GM12878 (cell line): ENCODE measurements around the gene ECT2L. TPM values are rescaled to one million over a fixed set of nuclear protein-coding genes. Genes with fewer than 3 reads are reported as not detected.

Experiments
- ATAC-seq: fragments of 200-7000 bp; cut with Tn5 transposase; 3 replicates; pipeline ENCODE4 v1.9.1; 2020; ENCODE audit warnings: mild to moderate bottlenecking, moderate library complexity
- BruUV-seq: library from RNA; stranded (reverse); fragments of 400-500 nt; replicated peaks from 2 replicates; lab custom pipeline; 2021; lab: Mats Ljungman, UMichigan
- CTCF ChIA-PET: fragments of 300-600 bp; sonication (Branson Sonifier 250); formaldehyde crosslinking; extraction: SDS; loops from one replicate; lab custom pipeline; 2021; ENCODE audit warnings: inconsistent platforms; lab: Yijun Ruan, JAX
- POLR2A ChIA-PET: fragments of 350-600 bp; formaldehyde crosslinking; extraction: SDS; loops from one replicate; lab custom pipeline; 2021; ENCODE audit warnings: inconsistent platforms; lab: Charles Lee
- RAD21 ChIA-PET: fragments of 300-600 bp; sonication (Branson Sonifier 250); formaldehyde crosslinking; loops from one replicate; lab custom pipeline; 2023; ENCODE audit warnings: antibody characterized with exemption; ENCODE audit not compliant: unreplicated experiment; lab: Charles Lee
- SMC1A ChIA-PET: fragments of 300-600 bp; sonication (Branson Sonifier 250); formaldehyde crosslinking; loops from one replicate; lab custom pipeline; 2023; ENCODE audit not compliant: unreplicated experiment, uncharacterized antibody; lab: Charles Lee
- DNase-seq: peaks from one replicate; pipeline ENCODE4 v3.0.0-alpha.2; 2011; ENCODE audit warnings: low read depth, low spot score
- FAIRE-seq: peaks from 3 replicates; lab custom pipeline; 2011; peaks lifted over from hg19 to GRCh38; lab: Jason Lieb, UNC
- H2AFZ ChIP-seq: 2 replicates; pipeline ENCODE4 v1.6.0; 2011; ENCODE audit warnings: low read depth, low read length, control low read depth; ENCODE audit not compliant: control insufficient read depth
- H3K27ac ChIP-seq: 2 replicates; pipeline ENCODE4 v1.5.1; 2011; ENCODE audit warnings: control low read depth; ENCODE audit not compliant: control insufficient read depth, insufficient read depth
- H3K27me3 ChIP-seq, 2 experiments: replicated peaks in 1 of 2; 2 replicates each; pipeline versions ENCODE4 v1.6.0 to v1.6.1; 2011; ENCODE audit warnings: low read length in 1 of 2; ENCODE audit not compliant: control insufficient read depth in 2 of 2, insufficient read depth in 2 of 2
- H3K36me3 ChIP-seq, 2 experiments: 2 replicates each; pipeline ENCODE4 v1.5.1; 2011; ENCODE audit warnings: low read length in 1 of 2; ENCODE audit not compliant: control insufficient read depth in 2 of 2, insufficient read depth in 2 of 2
- H3K4me1 ChIP-seq: 2 replicates; pipeline ENCODE4 v1.6.1; 2011; ENCODE audit warnings: mild to moderate bottlenecking, low read length, moderate library complexity, mixed read lengths; ENCODE audit not compliant: control insufficient read depth, insufficient read depth
- H3K4me2 ChIP-seq: 2 replicates; pipeline ENCODE4 v1.6.0; 2011; ENCODE audit warnings: control low read depth; ENCODE audit not compliant: control insufficient read depth, insufficient read depth
- H3K4me3 ChIP-seq: fragments of 200-600 bp; sonication (generic); 2 replicates; pipeline ENCODE4 v1.5.1; 2016
- H3K79me2 ChIP-seq: 2 replicates; pipeline ENCODE4 v1.6.0; 2011; ENCODE audit warnings: low read length; ENCODE audit not compliant: control insufficient read depth, insufficient read depth
- H3K9ac ChIP-seq: 2 replicates; pipeline ENCODE4 v1.8.0; 2011; ENCODE audit warnings: low read length, control low read depth, mixed read lengths; ENCODE audit not compliant: control insufficient read depth, insufficient read depth
- H3K9me3 ChIP-seq: replicated peaks from 3 replicates; pipeline ENCODE4 v1.5.1; 2011; ENCODE audit warnings: mild to moderate bottlenecking, low read length; ENCODE audit not compliant: control insufficient read depth, insufficient read depth
- H4K20me1 ChIP-seq: 2 replicates; pipeline ENCODE4 v1.6.0; 2011; ENCODE audit not compliant: control insufficient read depth, insufficient read depth
- CHD4 ChIP-seq: fragments of 200-600 bp; sonication (generic); IDR thresholded peaks from 2 replicates; pipeline ENCODE4 v1.6.1; 2016; ENCODE audit warnings: mild to moderate bottlenecking
- CTCF ChIP-seq, 3 experiments: IDR thresholded peaks in 2 of 3; conservative IDR thresholded peaks in 1 of 3; 2 replicates each; pipeline ENCODE4 v1.5.1; 2011; ENCODE audit warnings: low read depth in 3 of 3, low read length in 3 of 3, mild to moderate bottlenecking in 3 of 3, control low read depth in 2 of 3, moderate library complexity in 2 of 3, inconsistent platforms in 1 of 3, mixed read lengths in 1 of 3; ENCODE audit not compliant: control insufficient read depth in 2 of 3, insufficient read depth in 1 of 3; ENCODE audit errors: extremely low read depth in 1 of 3
- E2F8 ChIP-seq: fragments of 450-650 bp; IDR thresholded peaks from 2 replicates; pipeline ENCODE4 v1.6.1; 2018; ENCODE audit warnings: mild to moderate bottlenecking, low read depth, moderate library complexity; ENCODE audit not compliant: partially characterized antibody
- SMARCA5 ChIP-seq: fragments of 450-650 bp; IDR thresholded peaks from 2 replicates; pipeline ENCODE4 v1.6.1; 2017; ENCODE audit warnings: mild to moderate bottlenecking
- STAT1 ChIP-seq: fragments of 450-650 bp; conservative IDR thresholded peaks from 2 replicates; pipeline ENCODE4 v1.6.1; 2014; ENCODE audit warnings: antibody characterized with exemption, mild to moderate bottlenecking
- YY1 ChIP-seq: IDR thresholded peaks from 2 replicates; pipeline ENCODE4 v1.6.1; 2011; ENCODE audit warnings: low read depth, mild to moderate bottlenecking, low read length
- ZNF217 ChIP-seq: fragments of 450-650 bp; IDR thresholded peaks from 2 replicates; pipeline ENCODE4 v1.6.1; 2017; ENCODE audit warnings: antibody characterized with exemption, mild to moderate bottlenecking
- WGBS: methylation state at CpG from one replicate; pipeline ENCODE4 v1.1.6; 2016; ENCODE audit warnings: low lambda C conversion rate; ENCODE audit not compliant: insufficient replicate concordance, insufficient coverage; ENCODE audit errors: missing lambda C conversion rate; 5-methylcytosine and 5-hydroxymethylcytosine counted together
- in situ Hi-C: fragments of 300-500 bp; cut with MboI; formaldehyde crosslinking; loops from 9 replicates; pipeline ENCODE4 v1.14.3; 2018; ENCODE audit warnings: mixed read lengths
- intact Hi-C: fragments of 100-400 bp; cut with micrococcal nuclease; formaldehyde crosslinking; loops from one replicate; pipeline ENCODE4 v1.14.2; 2022; ENCODE audit not compliant: unreplicated experiment
- polyA plus RNA-seq, 11 experiments: library from polyadenylated mRNA; depleted of rRNA in 4 of 11; unstranded in 6 of 11; stranded (reverse) in 5 of 11; fragments of >200 nt; fragmentation: Nextera tagmentation in 4 of 11; fragmentation: Illumina TruSeq in 1 of 11; extraction: Ambion mirVana in 4 of 11; extraction: Trizol in 1 of 11; gene quantifications; 1 replicate in 1 of 11; 2 replicates in 10 of 11; pipeline versions ENCODE4 v1.2.1 to v1.2.3, GENCODE V29; 2011 to 2016; ENCODE audit warnings: inconsistent platforms in 2 of 11, missing spikeins in 2 of 11, low read depth in 1 of 11
- total RNA-seq, 4 experiments: library from RNA; depleted of rRNA in 3 of 4; stranded (reverse); fragments of >200 nt in 3 of 4; fragmentation: Illumina TruSeq in 1 of 4; extraction: Trizol in 1 of 4; gene quantifications; 2 replicates each; pipeline versions ENCODE4 v1.2.1 to v1.2.3, GENCODE V29; 2013 to 2021

The ECT2L gene
- total and polyA plus RNA-seq, 10 of the 15 experiments (the other 5 are each of a cell fraction or from before 2014, with no cell fraction given) = 0.05 to 0.09 TPM; not detected in 8

- TF ChIP-seq STAT1 (no peak), ZNF217 (no peak), SMARCA5 (no peak), YY1 (no peak), CHD4 (no peak)
These were observed at the start of gene ECT2L (continued) for GRCh38 chr6:138795809-138796603.

- ChIA-PET RAD21 (no interaction called here), POLR2A (no interaction called here), SMC1A (interaction anchor here (0.7 to 1.1 kb wide), 2 partner anchors 13 to 361 kb away, joined by 3 to 4 read pairs; no protein-coding TSS in a partner anchor)
- no TSS peak for BruUV-seq
- Histone ChIP-seq H3K9me3 (no peaks in the 10 kb centered on the region), H3K27me3 (no peaks in the 10 kb centered on the region), H2AFZ (no peak overlapping the region)
- in situ Hi-C loops = no loop called here
- no peak for DNase-seq
- TF ChIP-seq E2F8 = no peak
- 0 out of 6 replicates have a peak, but pooled peaks of 1 of the 3 experiments have one; percentile 6 for TF ChIP-seq CTCF (IDR thresholded peaks at IDR 0.05 in 2 of 3, conservative IDR thresholded peaks at IDR 0.05 in 1 of 3; ENCODE audit: control insufficient read depth in 2 of 3, extremely low read depth in 1 of 3, insufficient read depth in 1 of 3, low read depth in 3 of 3, low read length in 3 of 3)
- TF ChIP-seq, all 136 proteins: peak for 1
- CTCF ChIA-PET = interaction anchor here (1.6 kb wide), 1 partner anchor 66 kb away, joined by 5 read pairs; no protein-coding TSS in a partner anchor
- Histone ChIP-seq H3K36me3 (no peaks in the 10 kb centered on the region), H3K27ac (no peak overlapping the region), H4K20me1 (no peaks in the 10 kb centered on the region), H3K4me1 (no peaks in the 10 kb centered on the region), H3K4me3 (no peak overlapping the region), H3K9ac (no peak overlapping the region), H3K4me2 (no peak overlapping the region), H3K79me2 (no peaks in the 10 kb centered on the region)
- ATAC-seq = no peak
- 64% methylated on average over 4 of the region's 4 CpGs for WGBS
- no peak for FAIRE-seq
- intact Hi-C loops = no loop called here
These were observed 43.9 kb upstream of the ECT2L start for GRCh38 chr6:138752017-138752416.
